Measurements from ENCODE around the gene REP15. TPM values are rescaled to one million over a fixed set of nuclear protein-coding genes. Genes with fewer than 3 reads are reported as not detected.

Gene REP15
- total and polyA plus RNA-seq, 4 donors, result 0.58 to 2.1 (median 1.0) TPM

DNA sequence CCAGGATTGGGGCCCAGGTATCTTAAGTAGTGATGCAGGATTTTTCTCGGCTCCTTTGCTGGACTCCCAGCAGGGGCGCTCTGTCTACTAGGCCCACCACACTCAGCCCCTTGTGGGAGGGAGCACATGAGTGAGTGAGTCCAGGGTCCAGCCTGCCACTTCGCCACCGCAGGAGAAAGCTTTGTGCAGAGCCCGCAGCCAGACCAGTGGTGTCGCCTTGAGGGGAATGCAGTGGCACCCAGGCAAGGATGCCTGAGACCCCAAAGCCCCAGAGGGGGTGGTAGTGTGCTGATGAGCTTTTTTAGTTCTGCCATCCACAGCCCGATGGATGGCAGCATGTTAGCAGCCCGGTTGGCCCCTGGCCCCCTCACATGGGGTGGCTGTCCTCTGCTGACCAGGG lies 9.0 kb downstream of the REP15 start:
- WGBS, result 88% methylated on average over 8 of the region's 8 CpGs
- no peak overlapping the region for H3K9ac ChIP-seq (ENCODE audit: low read depth in 1 of 2, low read length in 2 of 2)
- no peak for DNase-seq (ENCODE audit: low spot score)

GRCh38 chr12:27707216-27707615 lies 11.0 kb downstream of the REP15 start:
- peaks cover 2 to 13% (median 9%) of the 10 kb centered on the region in 4 donors for H3K4me1 ChIP-seq (ENCODE audit: control insufficient read depth in 4 of 4, insufficient read depth in 4 of 4, low read length in 3 of 4)
- TF ChIP-seq SP1 (IDR thresholded peaks at IDR 0.05) (no peak), FOXA2 (IDR thresholded peaks at IDR 0.05) (no peak), ZBTB33 (IDR thresholded peaks at IDR 0.05) (no peak), RXRA (IDR thresholded peaks at IDR 0.05) (no peak), ATF3 (IDR thresholded peaks at IDR 0.05) (no peak)
- H3K4me3 ChIP-seq (ENCODE audit: low read depth in 1 of 3, low read length in 3 of 3), result no peak overlapping the region
- H3K27ac ChIP-seq (ENCODE audit: low read depth in 1 of 2, low read length in 2 of 2), result no peak overlapping the region
- H3K9ac ChIP-seq (ENCODE audit: low read depth in 1 of 2, low read length in 2 of 2), result no peak overlapping the region
- H3K9me3 ChIP-seq (ENCODE audit: control insufficient read depth in 4 of 4, low read length in 3 of 4), result no peaks in the 10 kb centered on the region
- DNase-seq (ENCODE audit: low spot score), result no peak
- H3K36me3 ChIP-seq (ENCODE audit: control insufficient read depth in 4 of 4, insufficient read depth in 3 of 4, low read depth in 1 of 4, low read length in 3 of 4), result no peaks in the 10 kb centered on the region
- WGBS, result 68% methylated on average over 2 of the region's 2 CpGs
- H3K27me3 ChIP-seq (ENCODE audit: control insufficient read depth in 4 of 4, insufficient read depth in 4 of 4, low read length in 3 of 4), result no peaks in the 10 kb centered on the region

More for the DNA sequence above, 9.0 kb downstream of the REP15 start:
- no peaks in the 10 kb centered on the region for H3K27me3 ChIP-seq (ENCODE audit: control insufficient read depth in 4 of 4, insufficient read depth in 4 of 4, low read length in 3 of 4)
- H3K9me3 ChIP-seq (ENCODE audit: control insufficient read depth in 4 of 4, low read length in 3 of 4), result no peaks in the 10 kb centered on the region
- no peak overlapping the region for H3K27ac ChIP-seq (ENCODE audit: low read depth in 1 of 2, low read length in 2 of 2)
- no peaks in the 10 kb centered on the region for H3K36me3 ChIP-seq (ENCODE audit: control insufficient read depth in 4 of 4, insufficient read depth in 3 of 4, low read depth in 1 of 4, low read length in 3 of 4)
- TF ChIP-seq RXRA (IDR thresholded peaks at IDR 0.05) (no peak), NR2F2 (IDR thresholded peaks at IDR 0.05) (no peak), RAD21 (IDR thresholded peaks at IDR 0.05) (no peak), FOXA2 (IDR thresholded peaks at IDR 0.05) (no peak), FOXA1 (IDR thresholded peaks at IDR 0.05) (no peak), ZBTB33 (IDR thresholded peaks at IDR 0.05) (no peak), GABPA (IDR thresholded peaks at IDR 0.05 in 1 of 2, conservative IDR thresholded peaks at IDR 0.05 in 1 of 2) (no peak), SP1 (IDR thresholded peaks at IDR 0.05) (no peak), HNF4G (IDR thresholded peaks at IDR 0.05) (no peak), TAF1 (conservative IDR thresholded peaks at IDR 0.05) (no peak)
- TF ChIP-seq, protein P1, sequence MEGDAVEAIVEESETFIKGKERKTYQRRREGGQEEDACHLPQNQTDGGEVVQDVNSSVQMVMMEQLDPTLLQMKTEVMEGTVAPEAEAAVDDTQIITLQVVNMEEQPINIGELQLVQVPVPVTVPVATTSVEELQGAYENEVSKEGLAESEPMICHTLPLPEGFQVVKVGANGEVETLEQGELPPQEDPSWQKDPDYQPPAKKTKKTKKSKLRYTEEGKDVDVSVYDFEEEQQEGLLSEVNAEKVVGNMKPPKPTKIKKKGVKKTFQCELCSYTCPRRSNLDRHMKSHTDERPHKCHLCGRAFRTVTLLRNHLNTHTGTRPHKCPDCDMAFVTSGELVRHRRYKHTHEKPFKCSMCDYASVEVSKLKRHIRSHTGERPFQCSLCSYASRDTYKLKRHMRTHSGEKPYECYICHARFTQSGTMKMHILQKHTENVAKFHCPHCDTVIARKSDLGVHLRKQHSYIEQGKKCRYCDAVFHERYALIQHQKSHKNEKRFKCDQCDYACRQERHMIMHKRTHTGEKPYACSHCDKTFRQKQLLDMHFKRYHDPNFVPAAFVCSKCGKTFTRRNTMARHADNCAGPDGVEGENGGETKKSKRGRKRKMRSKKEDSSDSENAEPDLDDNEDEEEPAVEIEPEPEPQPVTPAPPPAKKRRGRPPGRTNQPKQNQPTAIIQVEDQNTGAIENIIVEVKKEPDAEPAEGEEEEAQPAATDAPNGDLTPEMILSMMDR (IDR thresholded peaks at IDR 0.05; ENCODE audit: low read depth, low read length, missing input control), result no peak
- TF ChIP-seq, protein P2, sequence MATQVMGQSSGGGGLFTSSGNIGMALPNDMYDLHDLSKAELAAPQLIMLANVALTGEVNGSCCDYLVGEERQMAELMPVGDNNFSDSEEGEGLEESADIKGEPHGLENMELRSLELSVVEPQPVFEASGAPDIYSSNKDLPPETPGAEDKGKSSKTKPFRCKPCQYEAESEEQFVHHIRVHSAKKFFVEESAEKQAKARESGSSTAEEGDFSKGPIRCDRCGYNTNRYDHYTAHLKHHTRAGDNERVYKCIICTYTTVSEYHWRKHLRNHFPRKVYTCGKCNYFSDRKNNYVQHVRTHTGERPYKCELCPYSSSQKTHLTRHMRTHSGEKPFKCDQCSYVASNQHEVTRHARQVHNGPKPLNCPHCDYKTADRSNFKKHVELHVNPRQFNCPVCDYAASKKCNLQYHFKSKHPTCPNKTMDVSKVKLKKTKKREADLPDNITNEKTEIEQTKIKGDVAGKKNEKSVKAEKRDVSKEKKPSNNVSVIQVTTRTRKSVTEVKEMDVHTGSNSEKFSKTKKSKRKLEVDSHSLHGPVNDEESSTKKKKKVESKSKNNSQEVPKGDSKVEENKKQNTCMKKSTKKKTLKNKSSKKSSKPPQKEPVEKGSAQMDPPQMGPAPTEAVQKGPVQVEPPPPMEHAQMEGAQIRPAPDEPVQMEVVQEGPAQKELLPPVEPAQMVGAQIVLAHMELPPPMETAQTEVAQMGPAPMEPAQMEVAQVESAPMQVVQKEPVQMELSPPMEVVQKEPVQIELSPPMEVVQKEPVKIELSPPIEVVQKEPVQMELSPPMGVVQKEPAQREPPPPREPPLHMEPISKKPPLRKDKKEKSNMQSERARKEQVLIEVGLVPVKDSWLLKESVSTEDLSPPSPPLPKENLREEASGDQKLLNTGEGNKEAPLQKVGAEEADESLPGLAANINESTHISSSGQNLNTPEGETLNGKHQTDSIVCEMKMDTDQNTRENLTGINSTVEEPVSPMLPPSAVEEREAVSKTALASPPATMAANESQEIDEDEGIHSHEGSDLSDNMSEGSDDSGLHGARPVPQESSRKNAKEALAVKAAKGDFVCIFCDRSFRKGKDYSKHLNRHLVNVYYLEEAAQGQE (IDR thresholded peaks at IDR 0.05), result no peak
- peaks cover 0 to 3% (median under 1%) of the 10 kb centered on the region in 4 donors for H3K4me1 ChIP-seq (ENCODE audit: control insufficient read depth in 4 of 4, insufficient read depth in 4 of 4, low read length in 3 of 4)
- no peak overlapping the region for H3K4me3 ChIP-seq (ENCODE audit: low read depth in 1 of 3, low read length in 3 of 3)

Measured in liver (tissue), 9 donors.